Karpas-422 (cell line): Measurements from ENCODE around the gene PAQR9. TPM values are rescaled to one million over a fixed set of nuclear protein-coding genes. Genes with fewer than 3 reads are reported as not detected.

Source experiments
- DNase-seq: peaks from one replicate; pipeline ENCODE4 v3.0.0-alpha.2; 2015
- H2AFZ ChIP-seq: fragments of 200-600 bp; sonication (generic); 2 replicates; pipeline ENCODE4 v1.6.1; 2014; ENCODE audit warnings: antibody characterized with exemption, low read length, mixed read lengths
- H3K27ac ChIP-seq: fragments of 200-600 bp; sonication (generic); 2 replicates; pipeline ENCODE4 v1.5.1; 2014; ENCODE audit warnings: mild to moderate bottlenecking, low read length, moderate library complexity
- H3K27me3 ChIP-seq: fragments of 200-600 bp; sonication (generic); 2 replicates; pipeline ENCODE4 v1.6.1; 2014; ENCODE audit warnings: low read length, mixed read lengths
- H3K36me3 ChIP-seq: fragments of 200-600 bp; sonication (generic); 2 replicates; pipeline ENCODE4 v1.6.1; 2014; ENCODE audit warnings: low read length, mixed read lengths; ENCODE audit not compliant: insufficient read depth
- H3K4me1 ChIP-seq: fragments of 200-600 bp; sonication (generic); 2 replicates; pipeline ENCODE4 v1.6.1; 2014; ENCODE audit warnings: mild to moderate bottlenecking, low read length, mixed read lengths
- H3K4me2 ChIP-seq: fragments of 200-600 bp; sonication (generic); 2 replicates; pipeline ENCODE4 v1.6.1; 2014; ENCODE audit warnings: low read length, low read depth, mild to moderate bottlenecking; ENCODE audit not compliant: poor library complexity, severe bottlenecking
- H3K4me3 ChIP-seq: fragments of 200-600 bp; sonication (generic); 2 replicates; pipeline ENCODE4 v1.5.1; 2014; ENCODE audit warnings: mild to moderate bottlenecking, antibody characterized with exemption, low read length, mixed read lengths
- H3K79me2 ChIP-seq: fragments of 200-600 bp; sonication (generic); 2 replicates; pipeline ENCODE4 v1.6.1; 2014; ENCODE audit warnings: mild to moderate bottlenecking, low read length, mixed read lengths
- H3K9ac ChIP-seq: fragments of 200-600 bp; sonication (generic); 2 replicates; pipeline ENCODE4 v1.6.0; 2014; ENCODE audit warnings: low read length
- H3K9me2 ChIP-seq: fragments of 200-600 bp; sonication (generic), shearing (Covaris generic); replicated peaks from 2 replicates; pipeline ENCODE4 v1.6.0; 2014; ENCODE audit warnings: mild to moderate bottlenecking, low read length, moderate library complexity; ENCODE audit not compliant: insufficient read depth
- H3K9me3 ChIP-seq: fragments of 300-700, 200-600 bp; sonication (generic); 2 replicates; pipeline ENCODE4 v1.6.1; 2014; ENCODE audit warnings: low read length, mixed read lengths
- H4K20me1 ChIP-seq: fragments of 200-600 bp; sonication (generic); 2 replicates; pipeline ENCODE4 v1.6.1; 2014; ENCODE audit warnings: mild to moderate bottlenecking, antibody characterized with exemption, low read length, low read depth; ENCODE audit not compliant: insufficient read depth
- total RNA-seq: library from RNA; depleted of rRNA; stranded (reverse); fragments of >200 nt; shearing (Covaris generic); gene quantifications from 2 replicates; pipeline ENCODE4 v1.2.3, GENCODE V29; 2014; ENCODE audit warnings: low replicate concordance

PAQR9 gene
- total RNA-seq, 1 experiment from 2014 or later: not detected

GRCh38 chr3:142966808-142967207 lies 3.3 kb upstream of the PAQR9 start:
- DNase-seq: no peak
- Histone ChIP-seq H3K4me3 (no peak overlapping the region), H3K79me2 (no peaks in the 10 kb centered on the region), H3K9me3 (no peaks in the 10 kb centered on the region), H3K9ac (no peak overlapping the region), H3K36me3 (no peaks in the 10 kb centered on the region), H3K9me2 (no peaks in the 10 kb centered on the region), H4K20me1 (no peaks in the 10 kb centered on the region), H3K27ac (no peak overlapping the region), H2AFZ (no peak overlapping the region), H3K4me2 (no peak overlapping the region), H3K27me3 (0 out of 2 replicates have a peak, but pooled peaks cover 3% of the 10 kb centered on the region), H3K4me1 (no peaks in the 10 kb centered on the region)

- Histone ChIP-seq H3K4me1 (no peaks in the 10 kb centered on the region), H3K79me2 (no peaks in the 10 kb centered on the region), H3K9me3 (no peaks in the 10 kb centered on the region), H3K27me3 (no peaks in the 10 kb centered on the region), H3K4me3 (no peak overlapping the region), H4K20me1 (no peaks in the 10 kb centered on the region), H3K9ac (no peak overlapping the region), H3K9me2 (no peaks in the 10 kb centered on the region), H2AFZ (no peak overlapping the region), H3K36me3 (no peaks in the 10 kb centered on the region), H3K4me2 (no peak overlapping the region), H3K27ac (no peak overlapping the region)
- DNase-seq: no peak
Observed at GRCh38 chr3:142965581-142965980, 2.1 kb upstream of the PAQR9 start.

- Histone ChIP-seq H2AFZ (no peak overlapping the region), H3K9me2 (no peaks in the 10 kb centered on the region), H3K9me3 (no peaks in the 10 kb centered on the region), H3K4me3 (no peak overlapping the region), H3K79me2 (no peaks in the 10 kb centered on the region), H4K20me1 (no peaks in the 10 kb centered on the region), H3K27me3 (no peaks in the 10 kb centered on the region), H3K4me1 (no peaks in the 10 kb centered on the region), H3K36me3 (no peaks in the 10 kb centered on the region), H3K4me2 (no peak overlapping the region), H3K27ac (no peak overlapping the region), H3K9ac (no peak overlapping the region)
- no peak for DNase-seq
Observed at GRCh38 chr3:142963234-142963515, 299 bp downstream of the PAQR9 start.

GRCh38 chr3:142962520-142963233 lies 797 bp downstream of the PAQR9 start:
- H3K9me2 ChIP-seq: no peaks in the 10 kb centered on the region
- H3K9ac ChIP-seq: no peak overlapping the region
- H3K27me3 ChIP-seq: no peaks in the 10 kb centered on the region
- no peak overlapping the region for H2AFZ ChIP-seq
- no peaks in the 10 kb centered on the region for H4K20me1 ChIP-seq
- no peak overlapping the region for H3K27ac ChIP-seq
- no peak overlapping the region for H3K4me2 ChIP-seq
- H3K4me1 ChIP-seq: no peaks in the 10 kb centered on the region
- H3K4me3 ChIP-seq: no peak overlapping the region
- no peak for DNase-seq
- H3K79me2 ChIP-seq: no peaks in the 10 kb centered on the region
- H3K9me3 ChIP-seq: no peaks in the 10 kb centered on the region
- no peaks in the 10 kb centered on the region for H3K36me3 ChIP-seq

GRCh38 chr3:142962175-142962519 lies 1.3 kb downstream of the PAQR9 start:
- H4K20me1 ChIP-seq: no peaks in the 10 kb centered on the region
- no peaks in the 10 kb centered on the region for H3K9me3 ChIP-seq
- no peak for DNase-seq
- no peak overlapping the region for H3K4me3 ChIP-seq
- no peak overlapping the region for H3K9ac ChIP-seq
- no peak overlapping the region for H2AFZ ChIP-seq
- H3K4me1 ChIP-seq: no peaks in the 10 kb centered on the region
- no peaks in the 10 kb centered on the region for H3K79me2 ChIP-seq
- no peak overlapping the region for H3K4me2 ChIP-seq
- H3K27me3 ChIP-seq: no peaks in the 10 kb centered on the region
- no peaks in the 10 kb centered on the region for H3K9me2 ChIP-seq
- no peak overlapping the region for H3K27ac ChIP-seq
- H3K36me3 ChIP-seq: no peaks in the 10 kb centered on the region

GRCh38 chr3:142961539-142961938 lies 1.9 kb downstream of the PAQR9 start:
- Histone ChIP-seq H4K20me1 (no peaks in the 10 kb centered on the region), H3K79me2 (no peaks in the 10 kb centered on the region), H3K27ac (no peak overlapping the region), H3K9ac (no peak overlapping the region), H3K4me1 (no peaks in the 10 kb centered on the region), H2AFZ (no peak overlapping the region), H3K9me2 (no peaks in the 10 kb centered on the region), H3K36me3 (no peaks in the 10 kb centered on the region), H3K27me3 (no peaks in the 10 kb centered on the region), H3K9me3 (no peaks in the 10 kb centered on the region), H3K4me3 (no peak overlapping the region), H3K4me2 (no peak overlapping the region)
- no peak for DNase-seq

- no peak overlapping the region for H3K4me2 ChIP-seq
- no peak overlapping the region for H3K9ac ChIP-seq
- no peak overlapping the region for H2AFZ ChIP-seq
Observed at GRCh38 chr3:142960322-142960850, 3.1 kb downstream of the PAQR9 start.

GRCh38 chr3:142958707-142959106 lies 4.8 kb downstream of the PAQR9 start:
- Histone ChIP-seq H3K36me3 (no peaks in the 10 kb centered on the region), H3K79me2 (no peaks in the 10 kb centered on the region), H3K9ac (no peak overlapping the region), H3K27me3 (no peaks in the 10 kb centered on the region), H3K9me3 (no peaks in the 10 kb centered on the region), H3K4me2 (no peak overlapping the region), H4K20me1 (no peaks in the 10 kb centered on the region), H2AFZ (no peak overlapping the region), H3K4me1 (no peaks in the 10 kb centered on the region), H3K27ac (no peak overlapping the region), H3K9me2 (no peaks in the 10 kb centered on the region), H3K4me3 (no peak overlapping the region)
- no peak for DNase-seq

More at GRCh38 chr3:142960322-142960850, 3.1 kb downstream of the PAQR9 start:
- H3K27ac ChIP-seq: no peak overlapping the region
- H3K9me3 ChIP-seq: no peaks in the 10 kb centered on the region
- H3K4me1 ChIP-seq: no peaks in the 10 kb centered on the region
- no peak for DNase-seq
- H3K9me2 ChIP-seq: no peaks in the 10 kb centered on the region
- H3K27me3 ChIP-seq: no peaks in the 10 kb centered on the region
- no peaks in the 10 kb centered on the region for H3K79me2 ChIP-seq
- H3K36me3 ChIP-seq: no peaks in the 10 kb centered on the region
- H3K4me3 ChIP-seq: no peak overlapping the region
- H4K20me1 ChIP-seq: no peaks in the 10 kb centered on the region
